GM11168 (cell line): ENCODE data around the gene CCDC149.

Experiments used
- in situ Hi-C: fragments of 300-500 bp; cut with MboI; formaldehyde crosslinking; loops from one replicate; pipeline ENCODE4 v1.12.0; 2022; ENCODE audit warnings: low sequenced_read_pairs; ENCODE audit not compliant: unreplicated experiment

The CCDC149 gene

DNA sequence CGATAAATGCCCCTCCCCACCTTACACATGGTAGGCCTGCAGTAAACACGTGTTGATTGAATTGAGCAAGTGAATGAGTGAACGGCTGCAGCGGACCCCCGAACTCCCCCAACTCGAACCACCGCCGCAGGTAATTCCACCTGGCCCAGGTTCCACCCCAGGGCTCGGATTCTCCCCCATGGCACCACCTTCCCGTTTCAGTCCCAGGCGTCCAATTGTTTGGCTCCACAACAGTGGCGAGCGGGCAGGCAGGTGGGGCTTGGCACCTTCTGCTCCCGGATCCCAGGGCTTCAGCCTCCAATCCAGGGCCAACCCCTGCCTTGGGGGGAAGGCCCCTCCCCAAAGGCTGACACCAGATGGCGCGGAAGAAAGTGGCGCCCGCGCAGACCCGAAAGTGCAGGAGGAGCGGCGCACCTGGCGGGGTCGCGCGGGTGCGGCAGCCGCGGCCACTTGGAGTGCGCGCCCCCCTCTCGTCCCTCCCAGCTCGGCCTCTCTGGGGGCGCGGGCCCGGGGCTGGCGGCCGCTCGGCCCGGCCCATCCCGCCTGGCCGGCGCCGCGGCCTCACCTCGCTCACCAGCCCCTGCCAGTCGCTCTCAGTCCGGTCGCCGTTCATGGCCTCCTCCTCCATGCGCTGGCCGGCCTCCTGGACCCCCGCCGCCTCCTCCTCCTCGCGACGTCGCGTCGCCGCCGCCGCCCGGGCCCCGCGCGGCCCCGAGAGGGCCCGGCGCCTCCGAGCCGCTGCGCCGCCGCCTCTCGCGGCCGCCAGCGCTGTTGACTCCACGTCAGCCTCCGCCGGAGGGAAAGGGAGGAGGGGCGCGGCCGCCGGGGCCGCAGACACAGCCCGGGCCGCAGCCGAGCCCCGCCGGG lies at the start of gene CCDC149:
Gene CCDC149, minus strand, starts transcription at position 791 of the 867 bp plus-strand sequence. Its CDS starts 178 bp downstream, at position 613.
- in situ Hi-C loops: no loop called here

DNA sequence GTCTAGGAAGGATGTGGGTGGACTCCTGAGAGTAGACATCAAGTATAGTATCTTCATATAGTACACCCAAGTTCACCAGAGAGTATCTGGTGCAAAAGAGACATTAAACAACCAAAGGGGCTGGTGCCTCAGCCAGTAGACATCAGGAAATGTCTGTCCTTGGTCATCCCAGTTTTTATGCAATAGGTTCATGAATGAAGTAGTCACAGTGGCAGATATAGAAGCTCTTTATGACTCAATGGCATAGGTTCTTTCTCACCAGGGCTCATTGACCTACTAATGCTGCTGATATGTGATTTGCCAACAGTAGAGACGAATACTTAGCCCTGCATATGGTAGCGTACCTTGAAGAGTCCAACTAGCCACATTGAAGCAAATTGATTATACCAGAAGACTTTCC lies 45.0 kb upstream of the CCDC149 start:
- in situ Hi-C loops: no loop called here

DNA sequence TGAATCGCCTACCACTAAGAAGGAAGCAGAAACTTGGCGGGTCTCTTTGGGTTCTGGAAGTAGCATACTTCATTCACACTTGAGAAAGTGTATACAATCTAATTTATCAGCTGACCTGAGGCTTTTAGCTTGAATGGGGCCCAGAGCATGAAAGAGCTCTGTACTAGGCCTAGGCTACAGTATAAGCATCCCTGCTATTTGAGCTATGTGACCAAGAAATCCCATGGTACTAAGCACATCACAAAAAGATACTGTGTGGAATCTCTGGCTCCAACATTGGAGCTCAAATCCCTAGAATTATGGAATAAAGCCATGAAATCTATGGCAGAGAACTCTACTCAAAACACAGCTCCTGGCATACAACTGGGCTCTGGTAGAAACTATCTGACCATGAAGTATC lies 43.9 kb upstream of the CCDC149 start:
- in situ Hi-C loops: no loop called here

DNA sequence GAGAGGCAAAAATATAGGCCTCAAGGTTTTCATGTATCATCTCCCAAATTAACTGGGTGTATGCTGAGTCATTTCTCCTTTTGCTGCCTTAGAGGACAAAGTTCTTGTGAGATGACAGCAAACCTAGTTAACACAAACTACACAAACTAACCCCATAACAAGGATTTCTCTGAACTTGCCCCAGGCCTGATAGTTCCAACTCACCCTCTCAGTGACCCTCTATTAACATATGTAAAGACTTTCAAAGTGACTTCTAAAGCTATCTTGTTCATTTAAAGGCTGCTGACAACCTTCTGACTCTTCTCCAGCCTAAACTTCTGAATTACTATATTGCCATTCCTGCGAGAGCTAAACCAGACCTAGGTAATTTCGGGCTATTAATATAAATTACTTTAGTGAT lies 43.2 kb upstream of the CCDC149 start:
- in situ Hi-C loops: no loop called here

DNA sequence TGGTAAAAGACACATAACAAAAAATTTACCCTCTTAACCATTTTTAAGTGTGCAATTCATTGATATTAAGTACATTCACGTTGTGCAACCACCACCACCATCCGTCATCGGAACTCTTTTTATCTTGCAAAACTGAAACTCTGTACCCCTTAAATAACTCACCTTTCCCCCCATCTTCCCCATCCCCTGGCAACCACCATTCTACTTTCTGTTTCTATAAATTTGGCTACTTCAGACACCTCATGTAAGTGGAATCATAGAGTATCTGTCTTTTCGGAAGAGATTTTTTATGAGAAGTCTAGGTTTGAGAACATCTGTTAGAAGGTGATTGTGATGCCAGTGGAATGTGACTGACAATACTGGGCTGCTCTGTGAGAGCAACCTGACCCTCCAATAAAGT lies 39.8 kb upstream of the CCDC149 start:
- in situ Hi-C loops: no loop called here

DNA sequence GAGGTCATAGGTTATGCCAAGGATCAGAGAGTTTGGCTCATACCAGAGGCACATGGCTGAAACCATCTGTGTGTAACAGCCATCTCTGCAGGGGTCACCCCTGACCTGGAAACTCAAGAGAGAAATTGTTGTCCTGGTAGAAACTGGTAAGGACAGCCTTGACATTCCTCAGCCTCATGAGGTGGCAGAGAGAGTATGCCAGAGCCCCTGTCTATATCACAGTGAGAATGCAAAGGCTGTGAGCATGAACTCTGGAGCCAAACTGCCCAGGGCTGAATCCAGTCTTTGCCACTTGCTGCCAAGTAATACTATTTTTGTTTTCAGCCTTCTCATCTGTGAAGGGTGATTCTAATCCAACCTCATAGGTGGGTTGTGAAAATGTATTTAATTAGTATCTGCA lies 37.1 kb upstream of the CCDC149 start:
- in situ Hi-C loops: no loop called here

DNA sequence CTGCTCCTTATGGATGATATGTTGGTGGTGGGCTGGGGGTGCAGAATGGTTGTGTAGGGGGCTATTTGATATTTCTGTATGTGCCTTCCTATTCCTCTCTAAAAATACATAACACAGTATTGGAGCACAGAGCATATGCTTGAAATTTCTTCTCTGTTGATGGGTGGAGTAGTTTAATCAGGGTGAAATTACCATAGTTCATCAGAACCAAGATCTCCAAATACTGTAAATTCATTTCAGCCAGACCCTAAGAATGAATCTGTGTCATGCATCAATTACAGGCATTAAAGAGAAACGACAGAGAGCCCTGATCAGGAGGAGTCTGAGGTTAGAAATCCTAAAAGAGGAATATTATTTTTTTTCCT lies 25.1 kb upstream of the CCDC149 start:
- in situ Hi-C loops: no loop called here

DNA sequence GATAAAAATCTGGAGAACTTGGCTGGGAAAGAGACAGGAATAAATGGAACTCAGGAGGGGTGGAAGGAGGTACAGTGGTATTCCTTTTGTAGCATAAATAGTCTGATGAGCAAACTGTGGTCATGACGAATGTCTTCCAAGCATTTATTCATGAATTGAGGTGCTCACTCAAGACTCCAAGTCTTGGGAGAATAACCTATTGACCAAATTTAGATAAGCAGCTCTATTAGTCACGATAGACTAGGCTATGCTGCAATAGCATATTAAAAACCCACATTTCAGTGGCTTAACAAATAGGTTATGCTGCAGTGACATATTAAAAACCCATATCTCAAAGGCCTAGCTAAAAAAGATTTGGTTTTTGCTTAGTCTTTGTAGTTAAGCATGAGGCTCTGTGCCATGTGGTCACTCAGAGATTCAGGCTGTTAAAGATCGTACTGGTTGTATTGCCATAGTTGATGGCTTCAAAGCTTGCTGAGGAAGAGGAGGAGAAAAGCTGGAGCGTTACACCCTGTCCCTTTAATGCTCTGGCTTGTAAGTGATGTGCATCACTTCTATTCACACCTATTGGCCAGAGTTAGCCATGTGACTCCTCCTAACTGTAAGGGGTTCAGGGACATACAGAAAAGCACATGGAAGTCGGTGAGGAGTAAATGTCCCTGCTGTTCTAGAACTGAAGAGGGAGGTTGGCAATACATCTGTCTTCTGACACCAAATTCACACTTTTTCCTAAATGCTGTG lies 24.5 kb upstream of the CCDC149 start:
- in situ Hi-C loops: no loop called here

DNA sequence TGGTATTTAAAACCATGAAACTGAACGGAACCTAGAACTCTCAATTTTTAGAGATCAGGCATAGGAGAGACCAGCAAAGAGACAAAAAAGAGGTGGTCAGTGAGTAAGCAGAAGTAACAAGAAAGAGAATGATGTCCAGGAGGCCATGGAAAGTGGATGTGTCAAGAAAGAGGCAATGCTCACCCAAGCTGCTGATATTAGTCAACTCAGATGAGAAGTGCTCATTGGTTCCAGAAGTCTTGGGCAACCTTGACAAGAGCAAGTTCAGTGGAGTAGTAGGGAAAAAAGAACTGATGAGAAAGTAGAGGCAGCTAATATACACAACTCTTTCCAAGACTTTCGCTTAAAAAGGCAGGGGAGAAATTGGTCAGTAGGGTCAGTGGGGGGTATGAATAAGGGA lies 23.0 kb upstream of the CCDC149 start:
- in situ Hi-C loops: no loop called here

DNA sequence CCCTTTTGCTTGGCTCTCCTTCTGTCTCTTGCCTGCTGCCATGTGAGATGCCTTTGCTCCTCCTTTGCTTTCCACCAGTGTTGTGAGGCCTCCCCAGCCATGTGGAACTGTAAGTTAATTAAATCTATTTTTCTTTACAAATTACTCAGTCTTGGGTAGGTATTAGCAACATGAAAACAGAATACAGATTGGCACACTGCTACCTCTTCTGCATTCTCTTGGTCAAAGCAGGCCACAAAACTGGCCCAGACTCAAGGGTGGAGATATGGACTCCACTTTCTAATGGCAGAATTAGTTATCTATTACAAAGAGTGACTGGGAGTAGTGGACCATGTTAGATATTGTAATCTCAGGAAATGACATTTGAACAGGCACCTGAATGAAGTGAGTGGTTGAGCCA lies 21.5 kb upstream of the CCDC149 start:
- in situ Hi-C loops: no loop called here

DNA sequence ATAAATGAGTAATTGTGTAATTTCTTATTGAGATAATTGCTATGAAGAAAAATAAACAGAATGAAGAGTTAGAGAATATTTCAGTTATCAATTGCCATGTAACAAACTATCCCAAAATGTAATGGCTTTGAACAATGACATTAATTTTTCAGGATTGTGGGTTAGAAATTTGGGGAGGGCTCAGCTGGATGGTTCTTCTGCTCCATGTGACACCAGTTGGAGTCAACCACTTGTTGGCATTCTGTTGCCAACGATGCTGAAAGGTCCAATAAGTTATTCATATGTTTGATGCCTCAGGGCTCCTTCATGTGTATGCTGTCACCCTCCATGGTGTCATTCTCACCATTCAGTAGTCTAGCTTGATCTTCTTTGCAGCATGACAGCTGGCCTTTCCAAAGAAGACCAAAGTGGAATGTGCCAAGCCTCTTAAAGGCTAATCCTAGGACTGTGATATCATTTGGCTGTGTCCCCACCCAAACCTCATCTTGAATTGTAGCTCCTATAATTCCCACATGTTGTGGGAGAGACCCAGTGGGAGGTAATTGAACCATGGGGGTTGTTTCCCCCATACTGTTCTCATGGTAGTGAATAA lies 20.9 kb upstream of the CCDC149 start:
- in situ Hi-C loops: no loop called here

DNA sequence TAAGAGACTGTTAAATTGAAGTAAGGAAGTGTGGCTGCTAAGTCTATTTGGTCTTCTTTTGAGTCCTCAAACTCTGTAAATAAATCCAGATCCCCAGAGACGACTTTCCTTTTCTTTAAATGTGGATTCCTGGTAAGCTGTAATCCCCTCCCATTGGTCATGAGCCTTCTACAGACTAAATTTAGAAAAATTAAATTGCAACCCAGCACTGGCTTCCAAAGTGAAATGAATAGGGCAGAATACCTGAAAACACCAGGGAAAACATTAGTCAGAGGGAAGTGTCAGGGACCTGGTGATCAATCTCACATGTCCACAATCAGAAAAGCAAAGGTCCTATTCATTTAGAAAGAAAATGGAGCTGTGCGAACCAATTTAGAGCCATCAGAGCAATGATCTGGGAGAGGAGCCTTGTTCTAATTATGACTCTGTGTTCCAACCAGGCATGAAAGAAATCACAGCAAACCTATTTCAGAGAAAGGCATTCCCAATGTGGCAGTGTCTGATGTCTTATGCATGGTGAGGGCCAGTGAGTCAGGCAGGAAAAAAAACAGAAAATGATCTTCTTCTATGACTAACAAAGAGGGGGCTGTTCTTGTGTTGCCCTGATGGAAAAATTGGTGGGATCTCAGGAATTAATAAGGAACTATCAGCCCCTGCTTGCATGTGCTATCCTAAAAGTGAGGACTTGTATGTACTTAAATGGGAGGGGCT lies 19.8 kb upstream of the CCDC149 start:
- in situ Hi-C loops: no loop called here

DNA sequence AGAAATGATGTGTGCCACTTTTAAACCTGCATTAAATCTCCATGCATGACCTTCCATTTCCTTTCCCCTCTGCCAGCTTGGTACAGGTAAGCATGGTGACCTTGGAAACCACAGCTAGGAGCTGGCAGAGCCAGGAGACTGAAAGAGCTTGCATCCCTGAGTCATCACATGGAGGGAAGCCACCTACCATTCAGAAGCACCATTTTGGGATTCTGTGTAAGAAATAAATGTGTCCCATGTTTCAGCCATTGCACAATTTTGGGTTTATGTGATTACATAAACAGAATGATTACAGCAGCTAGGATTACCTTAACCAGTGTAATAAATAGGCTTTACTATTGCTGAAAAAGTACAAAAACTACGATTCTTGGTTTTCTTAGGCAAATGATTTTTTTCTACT lies 17.3 kb upstream of the CCDC149 start:
- in situ Hi-C loops: no loop called here

DNA sequence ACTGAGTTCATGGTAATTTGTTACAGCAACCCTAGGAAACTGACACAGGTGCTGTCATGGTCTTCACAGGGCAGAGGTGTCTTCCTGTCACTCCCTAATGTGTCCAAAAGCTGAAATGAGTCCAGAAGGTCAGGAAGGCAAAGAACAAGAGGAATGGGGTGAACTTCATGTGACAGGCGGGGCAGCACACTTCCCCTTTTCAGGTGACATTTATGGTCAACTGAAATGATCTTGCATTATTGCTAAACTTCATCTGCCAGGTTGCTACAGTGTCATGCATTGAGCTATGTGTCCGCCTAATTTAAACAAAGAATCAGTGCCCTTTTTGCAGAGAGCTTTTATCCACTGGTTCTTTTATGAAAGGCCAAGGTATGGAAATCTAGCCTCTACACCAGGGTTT lies 15.9 kb upstream of the CCDC149 start:
- in situ Hi-C loops: no loop called here

DNA sequence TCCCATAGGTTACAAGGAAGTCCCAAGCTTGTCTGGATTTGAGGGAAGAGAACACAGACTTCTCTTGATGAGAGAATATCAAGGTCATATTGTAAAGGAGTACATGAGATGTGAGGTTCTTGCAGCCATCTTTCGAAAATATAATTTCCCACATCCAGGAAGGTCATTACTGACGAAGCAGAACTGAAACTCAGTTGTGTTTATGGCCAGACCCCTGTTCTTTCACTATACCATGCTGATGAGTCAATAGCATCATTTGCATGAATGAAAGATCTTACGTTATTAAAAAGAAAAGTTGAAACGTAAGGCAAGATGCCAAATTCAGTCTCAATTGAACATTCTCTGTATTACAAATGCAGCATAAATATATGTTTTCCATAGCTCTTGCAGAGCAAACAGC lies 14.2 kb upstream of the CCDC149 start:
- in situ Hi-C loops: no loop called here

DNA sequence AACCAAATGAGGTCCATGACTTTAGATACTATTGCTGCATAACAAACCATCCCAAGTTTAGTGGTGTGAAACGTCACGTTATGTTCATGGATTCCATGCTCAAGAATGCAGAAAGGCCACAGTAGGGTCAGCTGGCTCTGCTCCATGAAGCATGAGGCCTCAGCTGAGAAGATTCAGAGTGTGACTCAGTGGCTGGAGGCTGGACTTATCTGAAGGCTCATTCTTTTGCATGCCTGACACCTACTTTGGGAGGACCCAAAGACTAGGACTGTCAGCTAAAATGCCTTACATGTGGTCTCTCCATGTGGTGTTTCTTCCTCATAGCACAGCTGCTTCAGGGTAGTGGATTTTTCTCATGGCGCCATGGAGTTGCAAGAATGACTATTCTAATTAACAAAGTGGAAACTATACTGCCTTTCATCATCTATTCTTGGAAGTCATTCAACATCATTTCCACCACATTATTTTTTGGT lies 11.5 kb upstream of the CCDC149 start:
- in situ Hi-C loops: no loop called here

DNA sequence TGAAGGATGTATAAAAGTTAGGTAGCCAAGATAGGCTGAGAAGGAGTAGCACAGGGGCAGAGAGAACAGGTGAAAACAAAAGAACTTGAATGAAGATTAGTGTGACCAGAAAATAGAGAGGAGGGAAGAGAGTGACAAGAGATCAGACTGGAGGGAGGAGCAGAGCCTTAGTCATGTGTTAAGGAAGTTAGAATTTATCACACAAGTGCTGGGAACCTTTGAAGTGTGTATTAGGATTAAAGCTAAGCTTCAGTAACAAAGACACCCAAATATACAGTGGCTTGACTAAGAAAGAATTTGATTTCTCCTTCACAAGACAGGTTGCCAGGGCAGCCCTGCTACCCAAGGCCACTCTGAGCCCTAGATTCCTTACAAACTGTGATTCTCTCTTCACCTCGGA lies 10.7 kb upstream of the CCDC149 start:
- in situ Hi-C loops: no loop called here

DNA sequence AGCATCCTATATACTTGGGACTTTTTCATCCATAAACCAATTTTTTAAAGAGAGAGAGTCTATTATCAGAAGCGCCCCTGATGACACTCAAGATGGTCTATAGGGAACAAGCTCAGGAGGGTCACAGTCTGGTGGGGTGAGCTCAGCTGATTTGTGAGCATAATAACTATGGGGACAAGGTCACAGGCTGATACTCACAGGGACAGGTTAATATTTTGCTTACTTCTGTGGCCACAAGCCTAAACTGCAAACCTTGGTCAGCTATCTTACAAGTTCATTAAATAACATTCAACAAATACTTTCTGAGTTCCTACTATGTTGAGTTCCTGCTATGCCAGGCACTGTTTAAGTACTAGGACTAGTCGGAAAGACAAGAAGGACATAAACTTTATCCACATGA lies 10.2 kb upstream of the CCDC149 start:
- in situ Hi-C loops: no loop called here

DNA sequence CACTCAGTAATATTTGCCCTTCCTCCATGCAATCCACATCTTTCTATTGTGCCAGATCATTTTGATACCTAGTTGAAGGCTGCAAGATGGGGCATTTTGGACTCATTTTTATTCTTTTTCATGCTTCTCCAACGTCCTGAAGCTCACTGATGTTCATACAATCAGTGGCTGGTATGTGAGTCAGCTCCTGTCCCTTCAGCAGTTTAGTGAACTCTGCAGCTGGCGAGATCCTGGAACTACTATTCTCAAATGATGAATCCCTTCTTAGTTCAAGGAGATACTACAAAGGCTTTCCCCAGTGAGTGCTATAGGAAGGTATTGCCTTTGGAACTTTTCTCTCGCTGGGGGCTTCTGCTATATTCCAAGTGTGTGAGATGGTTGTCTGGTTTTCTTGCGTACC lies 9.6 kb upstream of the CCDC149 start:
- in situ Hi-C loops: no loop called here

DNA sequence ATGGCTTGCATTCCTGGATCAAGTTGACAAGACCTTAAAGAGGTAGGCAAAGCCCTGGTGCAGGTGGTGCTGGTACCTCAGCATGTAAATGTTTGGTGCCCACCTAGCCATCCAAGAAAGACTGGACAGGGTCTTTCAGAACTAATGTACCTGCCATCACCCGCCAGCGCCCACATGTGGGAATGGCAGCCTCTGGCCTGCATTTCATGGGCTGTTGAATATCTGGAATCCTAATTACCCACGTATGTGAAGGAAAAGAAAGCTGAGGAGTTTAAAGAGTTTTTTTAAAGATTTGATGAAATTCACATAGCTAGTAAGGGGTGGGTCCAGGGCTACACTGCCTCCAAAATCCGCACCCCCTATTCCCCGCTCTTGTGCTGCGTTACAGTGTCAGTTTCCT lies 8.6 kb upstream of the CCDC149 start:
- in situ Hi-C loops: no loop called here

DNA sequence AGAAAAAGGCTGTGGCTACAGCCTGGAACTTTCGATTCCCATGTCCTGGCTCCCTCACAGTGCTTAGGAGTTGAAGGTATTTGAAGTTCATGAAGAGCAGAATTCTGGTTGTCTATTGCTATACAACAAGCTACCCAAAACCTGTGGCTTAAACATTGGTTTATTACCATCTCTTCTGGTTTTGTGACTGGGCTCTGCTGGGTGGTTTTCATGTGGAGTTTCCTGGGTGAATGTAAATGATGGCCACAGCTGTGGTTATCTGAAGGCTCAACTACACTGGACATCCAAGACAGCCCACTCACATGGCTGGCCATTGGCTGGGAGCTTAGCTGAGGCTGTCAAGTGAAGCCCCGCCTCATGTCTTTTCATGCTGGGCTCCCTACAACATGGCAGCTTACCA lies 7.2 kb upstream of the CCDC149 start:
- in situ Hi-C loops: no loop called here
